Peyer's patch (tissue), 4 donors: ENCODE data around the gene STPG1. TPM values are rescaled to one million over a fixed set of nuclear protein-coding genes. Genes with fewer than 3 reads are reported as not detected.

ENCODE experiments used
- DNase-seq, 3 donors: peaks; one replicate each; pipeline ENCODE4 v3.0.0-alpha.2; 2017 to 2019
- H3K27ac ChIP-seq, 4 donors: fragments of 200-600 bp; sonication (generic); one replicate each; pipeline ENCODE4 v1.5.1; 2016 to 2019
- H3K27me3 ChIP-seq, 2 donors: fragments of 200-600 bp; sonication (generic); one replicate each; pipeline ENCODE4 v1.5.1; 2019
- H3K36me3 ChIP-seq, 3 donors: fragments of 200-600 bp; sonication (generic); one replicate each; pipeline ENCODE4 v1.5.1; 2016 to 2019
- H3K4me1 ChIP-seq, 4 donors: fragments of 200-600 bp; sonication (generic); one replicate each; pipeline ENCODE4 v1.5.1; 2016 to 2019
- H3K4me3 ChIP-seq, 4 donors: fragments of 200-600 bp; sonication (generic); 1 replicate in 3 of 4; 2 replicates in 1 of 4; pipeline ENCODE4 v1.5.1; 2016 to 2019; ENCODE audit warnings: mild to moderate bottlenecking in 1 of 4
- H3K9me3 ChIP-seq, 4 donors: fragments of 200-600 bp; sonication (generic); one replicate each; pipeline ENCODE4 v1.5.1; 2016 to 2019; ENCODE audit warnings: mild to moderate bottlenecking in 1 of 4
- CTCF ChIP-seq, 6 experiments: fragments of 450-650 bp in 4 of 6; fragments of 200-600 bp in 2 of 6; sonication (generic) in 1 of 6; IDR thresholded peaks; one replicate each; pipeline ENCODE4 v1.5.1; 2017 to 2019; ENCODE audit warnings: antibody characterized with exemption in 6 of 6, mild to moderate bottlenecking in 3 of 6, moderate library complexity in 1 of 6
- POLR2A ChIP-seq, 2 donors: fragments of 450-650 bp; IDR thresholded peaks; one replicate each; pipeline ENCODE4 v1.5.1; 2017; ENCODE audit warnings: antibody characterized with exemption in 2 of 2, mild to moderate bottlenecking in 2 of 2, moderate library complexity in 2 of 2
- total RNA-seq, 4 donors: library from RNA; depleted of rRNA; stranded (reverse); fragments of >200 nt; gene quantifications; one replicate each; pipeline ENCODE4 v1.1.0, GENCODE V29; 2016

Gene STPG1
- total RNA-seq, 4 donors from 2014 or later = 3.3 to 16.5 (median 15.1) TPM

DNA sequence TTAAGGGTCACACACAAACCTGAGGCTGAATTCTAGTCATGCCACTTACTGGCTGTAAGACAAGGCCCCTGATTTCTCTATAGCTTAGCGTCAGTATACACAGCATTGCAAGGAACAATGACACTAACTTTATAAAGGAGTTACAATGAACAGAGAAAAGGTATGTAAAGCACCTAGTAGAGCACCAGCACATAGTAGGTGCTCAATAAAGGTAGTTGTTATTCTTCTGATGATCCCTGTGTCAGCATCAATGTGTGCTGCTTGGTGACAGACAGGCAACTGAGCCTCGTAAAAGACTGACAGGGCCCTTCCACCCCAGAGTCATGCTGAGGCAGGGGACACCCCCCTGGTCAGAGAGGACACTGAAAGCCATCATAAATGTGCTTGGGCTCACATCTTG lies 51.2 kb downstream of the STPG1 start:
- no peaks in the 10 kb centered on the region for H3K27me3 ChIP-seq
- DNase-seq = no peak
- H3K4me1 ChIP-seq = peaks cover 0 to 17% (median 0%) of the 10 kb centered on the region in 4 donors
- H3K4me3 ChIP-seq = no peak overlapping the region
- TF ChIP-seq CTCF (IDR thresholded peaks at IDR 0.05) (no peak), POLR2A (IDR thresholded peaks at IDR 0.05) (no peak)
- H3K27ac ChIP-seq = no peak overlapping the region
- peaks cover 0 to 34% (median 0%) of the 10 kb centered on the region in 3 donors for H3K36me3 ChIP-seq
- no peaks in the 10 kb centered on the region for H3K9me3 ChIP-seq

DNA sequence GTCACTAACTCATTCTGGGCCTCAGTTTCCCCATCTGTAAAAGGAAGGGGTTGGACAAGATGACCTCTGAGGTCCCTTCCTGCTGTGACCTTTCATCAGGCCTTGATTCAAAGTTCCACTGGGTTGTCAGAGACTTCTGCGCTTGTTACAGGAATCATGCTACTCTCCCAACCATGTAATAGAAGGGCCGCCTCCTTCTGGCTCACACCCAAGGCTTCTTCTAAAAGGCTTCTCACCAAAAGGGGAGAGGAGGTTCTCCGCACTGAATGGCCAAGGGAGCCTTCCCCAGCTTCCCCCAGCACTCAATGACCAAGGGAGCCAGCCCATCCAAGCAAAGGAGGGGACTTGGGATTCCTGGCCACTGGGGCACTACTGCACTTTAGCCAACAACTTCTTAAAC lies 51.8 kb downstream of the STPG1 start:
- H3K36me3 ChIP-seq = peaks cover 0 to 28% (median 0%) of the 10 kb centered on the region in 3 donors
- no peaks in the 10 kb centered on the region for H3K27me3 ChIP-seq
- no peak for DNase-seq
- H3K4me1 ChIP-seq = peaks cover 0 to 17% (median 0%) of the 10 kb centered on the region in 4 donors
- no peaks in the 10 kb centered on the region for H3K9me3 ChIP-seq
- no peak overlapping the region for H3K4me3 ChIP-seq
- TF ChIP-seq CTCF (IDR thresholded peaks at IDR 0.05) (no peak), POLR2A (IDR thresholded peaks at IDR 0.05) (no peak)
- no peak overlapping the region for H3K27ac ChIP-seq

GRCh38 chr1:24360681-24361080 lies 52.9 kb downstream of the STPG1 start:
- no peaks in the 10 kb centered on the region for H3K27me3 ChIP-seq
- peaks cover 0 to 16% (median 0%) of the 10 kb centered on the region in 4 donors for H3K4me1 ChIP-seq
- TF ChIP-seq POLR2A (IDR thresholded peaks at IDR 0.05) (no peak), CTCF (IDR thresholded peaks at IDR 0.05) (no peak)
- no peaks in the 10 kb centered on the region for H3K9me3 ChIP-seq
- peaks cover 0 to 28% (median 0%) of the 10 kb centered on the region in 3 donors for H3K36me3 ChIP-seq
- H3K27ac ChIP-seq = no peak overlapping the region
- H3K4me3 ChIP-seq = no peak overlapping the region
- DNase-seq = no peak

- H3K27me3 ChIP-seq = no peaks in the 10 kb centered on the region
- H3K27ac ChIP-seq = no peak overlapping the region
- peaks cover 0 to 28% (median 0%) of the 10 kb centered on the region in 3 donors for H3K36me3 ChIP-seq
- H3K9me3 ChIP-seq = no peaks in the 10 kb centered on the region
- H3K4me1 ChIP-seq = no peaks in the 10 kb centered on the region
- H3K4me3 ChIP-seq = no peak overlapping the region
- no peak for DNase-seq
- no peak for TF ChIP-seq CTCF (IDR thresholded peaks at IDR 0.05)
- TF ChIP-seq POLR2A (IDR thresholded peaks at IDR 0.05) = no peak
Measured at GRCh38 chr1:24357038-24357437, 56.5 kb downstream of the STPG1 start.

- Histone ChIP-seq H3K27ac (no peak overlapping the region), H3K4me3 (no peak overlapping the region), H3K27me3 (no peaks in the 10 kb centered on the region), H3K9me3 (no peaks in the 10 kb centered on the region), H3K4me1 (no peaks in the 10 kb centered on the region), H3K36me3 (peaks cover 0 to 28% (median 0%) of the 10 kb centered on the region in 3 donors)
- DNase-seq = no peak
- TF ChIP-seq CTCF (IDR thresholded peaks at IDR 0.05) = no peak
- no peak for TF ChIP-seq POLR2A (IDR thresholded peaks at IDR 0.05)
Measured at GRCh38 chr1:24355466-24355865, 58.1 kb downstream of the STPG1 start.
